Measurements from ENCODE around the gene PSMB5. TPM values are rescaled to one million over a fixed set of nuclear protein-coding genes. Genes with fewer than 3 reads are reported as not detected.

Gene PSMB5
- total and polyA plus RNA-seq, 2 of the 13 experiments (the other 11 are each of a cell fraction or from before 2014, with no cell fraction given): 705 to 871 TPM

DNA sequence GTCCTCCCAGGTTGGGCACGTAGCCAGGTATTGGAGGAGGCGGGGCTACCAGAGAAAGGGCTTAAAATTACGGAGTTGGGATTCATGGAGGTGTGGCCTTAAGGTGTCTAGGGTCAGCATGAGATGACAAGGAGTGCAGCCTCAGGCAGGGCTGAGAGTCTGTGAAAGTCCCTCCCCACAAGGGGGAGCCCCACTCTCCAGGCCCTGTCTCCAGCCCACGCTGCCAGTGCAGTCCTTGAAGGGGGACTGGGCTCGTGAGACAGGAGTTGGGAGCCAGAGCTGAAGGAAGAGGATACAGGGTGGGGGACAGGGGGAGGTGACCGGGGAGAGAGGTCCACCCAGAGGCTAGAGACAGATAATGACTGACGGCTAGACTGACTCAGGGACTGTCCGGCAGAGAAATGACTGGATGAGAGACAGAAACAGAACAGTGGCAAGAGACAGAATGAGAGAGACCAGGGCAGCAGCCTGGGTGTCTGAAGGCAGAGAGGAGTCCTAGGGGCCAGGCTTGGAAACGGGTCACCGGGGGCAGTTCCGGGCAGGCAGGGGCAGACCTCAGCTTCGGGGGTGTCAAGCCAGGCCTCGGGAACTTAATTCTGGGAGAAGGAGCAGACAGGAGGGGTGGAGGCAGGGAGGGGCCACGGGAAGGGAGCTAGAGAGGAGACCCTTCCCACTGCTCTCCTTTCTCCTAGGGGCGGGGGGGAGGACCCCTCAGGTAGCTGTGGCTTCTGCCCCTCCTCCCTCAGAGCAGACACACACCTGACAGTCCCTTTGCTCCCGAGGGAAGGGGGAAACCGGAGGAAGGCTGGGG, 21.6 kb upstream of the PSMB5 start (continued):
- TF ChIP-seq ZNF331 (CRISPR knock-in tag; IDR thresholded peaks at IDR 0.05) (peak; percentile 85; the same call in 1 of the 2 replicates), ATRX (CRISPR knock-in tag; IDR thresholded peaks at IDR 0.05; ENCODE audit: borderline replicate concordance) (no peak), ZNF569 (CRISPR knock-in tag; IDR thresholded peaks at IDR 0.05; ENCODE audit: borderline replicate concordance) (no peak), ZNF260 (CRISPR knock-in tag; IDR thresholded peaks at IDR 0.05; ENCODE audit: borderline replicate concordance, low read depth) (no peak), ZNF468 (CRISPR knock-in tag; IDR thresholded peaks at IDR 0.05) (no peak), RXRB (CRISPR knock-in tag; IDR thresholded peaks at IDR 0.05; ENCODE audit: borderline replicate concordance) (peak; percentile 63), HOXD1 (CRISPR knock-in tag; IDR thresholded peaks at IDR 0.05) (no peak), ZNF274 (CRISPR knock-in tag; IDR thresholded peaks at IDR 0.05) (peak; percentile 63), HIVEP1 (CRISPR knock-in tag; IDR thresholded peaks at IDR 0.05) (no peak), AKAP8 (CRISPR knock-in tag; IDR thresholded peaks at IDR 0.05) (peak; percentile 75), ZNF256 (CRISPR knock-in tag; conservative IDR thresholded peaks at IDR 0.05) (no peak), ARNTL (CRISPR knock-in tag; IDR thresholded peaks at IDR 0.05) (peak; percentile 19; the same call in 1 of the 2 replicates), ZNF546 (CRISPR knock-in tag; conservative IDR thresholded peaks at IDR 0.05) (peak; percentile 34; the same call in 1 of the 2 replicates), ZNF567 (CRISPR knock-in tag; IDR thresholded peaks at IDR 0.05; ENCODE audit: borderline replicate concordance) (peak; percentile 90; the same call in 1 of the 2 replicates), ONECUT2 (CRISPR knock-in tag; IDR thresholded peaks at IDR 0.05) (0 out of 2 replicates have a peak, but pooled peaks have one; percentile 12), EED (CRISPR knock-in tag; IDR thresholded peaks at IDR 0.05) (peak; percentile 70; the same call in 1 of the 2 replicates), ZNF253 (CRISPR knock-in tag; IDR thresholded peaks at IDR 0.05; ENCODE audit: borderline replicate concordance) (no peak), MYC (CRISPR knock-in tag; IDR thresholded peaks at IDR 0.05; ENCODE audit: borderline replicate concordance) (no peak), PHF5A (CRISPR knock-in tag; IDR thresholded peaks at IDR 0.05; ENCODE audit: low read depth, unreplicated experiment) (no peak), MIER2 (CRISPR knock-in tag; IDR thresholded peaks at IDR 0.05) (peak; percentile 72)
- TF ChIP-seq, protein P1, sequence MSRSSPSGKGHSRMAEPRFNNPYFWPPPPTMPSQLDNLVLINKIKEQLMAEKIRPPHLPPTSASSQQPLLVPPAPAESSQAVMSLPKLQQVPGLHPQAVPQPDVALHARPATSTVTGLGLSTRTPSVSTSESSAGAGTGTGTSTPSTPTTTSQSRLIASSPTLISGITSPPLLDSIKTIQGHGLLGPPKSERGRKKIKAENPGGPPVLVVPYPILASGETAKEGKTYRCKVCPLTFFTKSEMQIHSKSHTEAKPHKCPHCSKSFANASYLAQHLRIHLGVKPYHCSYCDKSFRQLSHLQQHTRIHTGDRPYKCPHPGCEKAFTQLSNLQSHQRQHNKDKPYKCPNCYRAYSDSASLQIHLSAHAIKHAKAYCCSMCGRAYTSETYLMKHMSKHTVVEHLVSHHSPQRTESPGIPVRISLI (CRISPR knock-in tag; IDR thresholded peaks at IDR 0.05; ENCODE audit: borderline replicate concordance): no peak
- TF ChIP-seq, protein P2, sequence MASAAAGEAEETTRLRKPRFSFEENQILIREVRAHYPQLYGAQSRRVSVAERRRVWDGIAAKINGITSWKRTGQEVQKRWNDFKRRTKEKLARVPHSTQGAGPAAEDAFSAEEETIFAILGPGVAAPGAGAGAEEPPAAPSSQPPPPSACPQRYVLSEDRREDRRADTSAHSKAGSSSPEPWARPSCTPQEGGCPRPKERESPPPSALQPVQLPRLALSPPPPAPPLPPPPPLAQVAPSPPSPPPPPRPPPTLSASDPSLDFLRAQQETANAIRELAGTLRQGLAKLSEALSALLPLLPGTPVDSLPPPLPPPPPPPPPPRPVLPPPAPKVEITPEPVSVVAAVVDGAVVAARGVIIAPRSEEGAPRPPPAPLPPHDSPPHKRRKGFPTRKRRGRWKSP (CRISPR knock-in tag; IDR thresholded peaks at IDR 0.05): 0 out of 2 replicates have a peak, but pooled peaks have one; percentile 69
- TF ChIP-seq, protein P3, sequence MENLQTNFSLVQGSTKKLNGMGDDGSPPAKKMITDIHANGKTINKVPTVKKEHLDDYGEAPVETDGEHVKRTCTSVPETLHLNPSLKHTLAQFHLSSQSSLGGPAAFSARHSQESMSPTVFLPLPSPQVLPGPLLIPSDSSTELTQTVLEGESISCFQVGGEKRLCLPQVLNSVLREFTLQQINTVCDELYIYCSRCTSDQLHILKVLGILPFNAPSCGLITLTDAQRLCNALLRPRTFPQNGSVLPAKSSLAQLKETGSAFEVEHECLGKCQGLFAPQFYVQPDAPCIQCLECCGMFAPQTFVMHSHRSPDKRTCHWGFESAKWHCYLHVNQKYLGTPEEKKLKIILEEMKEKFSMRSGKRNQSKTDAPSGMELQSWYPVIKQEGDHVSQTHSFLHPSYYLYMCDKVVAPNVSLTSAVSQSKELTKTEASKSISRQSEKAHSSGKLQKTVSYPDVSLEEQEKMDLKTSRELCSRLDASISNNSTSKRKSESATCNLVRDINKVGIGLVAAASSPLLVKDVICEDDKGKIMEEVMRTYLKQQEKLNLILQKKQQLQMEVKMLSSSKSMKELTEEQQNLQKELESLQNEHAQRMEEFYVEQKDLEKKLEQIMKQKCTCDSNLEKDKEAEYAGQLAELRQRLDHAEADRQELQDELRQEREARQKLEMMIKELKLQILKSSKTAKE (CRISPR knock-in tag; IDR thresholded peaks at IDR 0.05; ENCODE audit: borderline replicate concordance): 0 out of 2 replicates have a peak, but pooled peaks have one; percentile 35
- TF ChIP-seq, protein P4, sequence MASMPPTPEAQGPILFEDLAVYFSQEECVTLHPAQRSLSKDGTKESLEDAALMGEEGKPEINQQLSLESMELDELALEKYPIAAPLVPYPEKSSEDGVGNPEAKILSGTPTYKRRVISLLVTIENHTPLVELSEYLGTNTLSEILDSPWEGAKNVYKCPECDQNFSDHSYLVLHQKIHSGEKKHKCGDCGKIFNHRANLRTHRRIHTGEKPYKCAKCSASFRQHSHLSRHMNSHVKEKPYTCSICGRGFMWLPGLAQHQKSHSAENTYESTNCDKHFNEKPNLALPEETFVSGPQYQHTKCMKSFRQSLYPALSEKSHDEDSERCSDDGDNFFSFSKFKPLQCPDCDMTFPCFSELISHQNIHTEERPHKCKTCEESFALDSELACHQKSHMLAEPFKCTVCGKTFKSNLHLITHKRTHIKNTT (CRISPR knock-in tag; IDR thresholded peaks at IDR 0.05): no peak
